MCF 10A (cell line): ENCODE measurements around the gene XXYLT1. TPM values are rescaled to one million over a fixed set of nuclear protein-coding genes. Genes with fewer than 3 reads are reported as not detected.

Experiments used
- BruUV-seq: library from RNA; stranded (reverse); fragments of 400-500 nt; replicated peaks from 2 replicates; lab custom pipeline; 2021; lab: Mats Ljungman, UMichigan
- CTCF ChIA-PET: fragments of 300-600 bp; sonication (Branson Sonifier 250); formaldehyde crosslinking; extraction: SDS; loops from one replicate; lab custom pipeline; 2021; ENCODE audit warnings: antibody characterized with exemption, inconsistent platforms; lab: Yijun Ruan, JAX
- POLR2A ChIA-PET: fragments of 300-600, 350-650 bp; sonication (Branson Sonifier 250); formaldehyde crosslinking; extraction: SDS; loops from one replicate; lab custom pipeline; 2020; ENCODE audit warnings: antibody characterized with exemption, inconsistent platforms; lab: Yijun Ruan, JAX
- DNase-seq: peaks from one replicate; pipeline ENCODE4 v3.0.0-alpha.2; 2018; ENCODE audit not compliant: unreplicated experiment
- H3K27ac Mint-ChIP-seq: one replicate; pipeline ENCODE4 v1.8.0; 2022; ENCODE audit warnings: mild to moderate bottlenecking, low read depth, mixed read lengths; ENCODE audit not compliant: unreplicated experiment
- H3K27me3 Mint-ChIP-seq: one replicate; pipeline ENCODE4 v1.8.0; 2022; ENCODE audit warnings: mixed read lengths; ENCODE audit not compliant: insufficient read depth, unreplicated experiment
- H3K36me3 Mint-ChIP-seq: one replicate; pipeline ENCODE4 v1.8.0; 2022; ENCODE audit warnings: mild to moderate bottlenecking, moderate library complexity, mixed read lengths; ENCODE audit not compliant: insufficient read depth, unreplicated experiment
- H3K4me1 Mint-ChIP-seq: one replicate; pipeline ENCODE4 v1.8.0; 2022; ENCODE audit warnings: mixed read lengths; ENCODE audit not compliant: insufficient read depth, unreplicated experiment
- H3K4me3 Mint-ChIP-seq: one replicate; pipeline ENCODE4 v1.8.0; 2022; ENCODE audit warnings: mild to moderate bottlenecking, moderate library complexity, mixed read lengths; ENCODE audit not compliant: unreplicated experiment
- H3K9me3 Mint-ChIP-seq: one replicate; pipeline ENCODE4 v1.8.0; 2022; ENCODE audit warnings: mixed read lengths; ENCODE audit not compliant: unreplicated experiment
- intact Hi-C: fragments of 100-400 bp; cut with micrococcal nuclease; formaldehyde crosslinking; loops from 2 replicates; pipeline ENCODE4 v1.14.1; 2022
- total RNA-seq: library from RNA; stranded (reverse); gene quantifications from 2 replicates; pipeline ENCODE4 v1.2.3, GENCODE V29; 2022
- TF ChIP-seq, protein P1 (sequence below): fragments of 200-600 bp; IDR thresholded peaks from one replicate; pipeline ENCODE4 v1.8.0; 2022; ENCODE audit warnings: antibody characterized with exemption, mild to moderate bottlenecking; ENCODE audit not compliant: unreplicated experiment

Gene XXYLT1
- total RNA-seq, 1 experiment from 2014 or later = 10.0 TPM

DNA sequence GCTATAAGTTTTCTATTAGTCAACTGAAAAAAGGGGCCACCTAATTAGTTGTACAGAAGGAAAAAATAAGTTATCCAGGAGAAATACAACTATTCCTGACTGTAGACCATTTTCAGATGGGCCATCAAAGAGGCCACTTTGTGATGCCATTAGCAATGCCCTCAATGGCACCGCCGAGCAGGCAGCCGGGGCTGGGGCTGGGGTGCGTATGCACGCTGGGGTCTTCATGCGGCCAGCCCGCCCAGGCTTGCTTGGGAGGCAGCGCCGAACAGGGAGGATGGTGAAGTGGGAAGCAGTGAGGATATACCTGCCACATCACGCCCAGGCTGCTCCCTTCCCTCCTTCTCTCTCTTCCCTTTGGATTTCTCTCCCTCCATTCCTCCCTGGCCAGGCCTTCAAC, 128.4 kb downstream of the XXYLT1 start:
- Mint-ChIP-seq H3K4me1 (peaks cover 18% of the 10 kb centered on the region), H3K4me3 (no peak overlapping the region), H3K36me3 (peaks cover 5% of the 10 kb centered on the region), H3K9me3 (peaks cover 14% of the 10 kb centered on the region), H3K27me3 (no peaks in the 10 kb centered on the region), H3K27ac (no peak overlapping the region)
- ChIA-PET POLR2A (interaction anchor here (1.2 to 1.7 kb wide), 2 partner anchors 9 to 45 kb away, joined by 3 to 4 read pairs; no protein-coding TSS in a partner anchor), CTCF (interaction anchor here (0.9 kb wide), 1 partner anchor 13 kb away, joined by 3 read pairs; no protein-coding TSS in a partner anchor)
- DNase-seq = no peak
- BruUV-seq = no TSS peak
- intact Hi-C loops = no loop called here
- TF ChIP-seq, protein P1, sequence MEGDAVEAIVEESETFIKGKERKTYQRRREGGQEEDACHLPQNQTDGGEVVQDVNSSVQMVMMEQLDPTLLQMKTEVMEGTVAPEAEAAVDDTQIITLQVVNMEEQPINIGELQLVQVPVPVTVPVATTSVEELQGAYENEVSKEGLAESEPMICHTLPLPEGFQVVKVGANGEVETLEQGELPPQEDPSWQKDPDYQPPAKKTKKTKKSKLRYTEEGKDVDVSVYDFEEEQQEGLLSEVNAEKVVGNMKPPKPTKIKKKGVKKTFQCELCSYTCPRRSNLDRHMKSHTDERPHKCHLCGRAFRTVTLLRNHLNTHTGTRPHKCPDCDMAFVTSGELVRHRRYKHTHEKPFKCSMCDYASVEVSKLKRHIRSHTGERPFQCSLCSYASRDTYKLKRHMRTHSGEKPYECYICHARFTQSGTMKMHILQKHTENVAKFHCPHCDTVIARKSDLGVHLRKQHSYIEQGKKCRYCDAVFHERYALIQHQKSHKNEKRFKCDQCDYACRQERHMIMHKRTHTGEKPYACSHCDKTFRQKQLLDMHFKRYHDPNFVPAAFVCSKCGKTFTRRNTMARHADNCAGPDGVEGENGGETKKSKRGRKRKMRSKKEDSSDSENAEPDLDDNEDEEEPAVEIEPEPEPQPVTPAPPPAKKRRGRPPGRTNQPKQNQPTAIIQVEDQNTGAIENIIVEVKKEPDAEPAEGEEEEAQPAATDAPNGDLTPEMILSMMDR = no peak

DNA sequence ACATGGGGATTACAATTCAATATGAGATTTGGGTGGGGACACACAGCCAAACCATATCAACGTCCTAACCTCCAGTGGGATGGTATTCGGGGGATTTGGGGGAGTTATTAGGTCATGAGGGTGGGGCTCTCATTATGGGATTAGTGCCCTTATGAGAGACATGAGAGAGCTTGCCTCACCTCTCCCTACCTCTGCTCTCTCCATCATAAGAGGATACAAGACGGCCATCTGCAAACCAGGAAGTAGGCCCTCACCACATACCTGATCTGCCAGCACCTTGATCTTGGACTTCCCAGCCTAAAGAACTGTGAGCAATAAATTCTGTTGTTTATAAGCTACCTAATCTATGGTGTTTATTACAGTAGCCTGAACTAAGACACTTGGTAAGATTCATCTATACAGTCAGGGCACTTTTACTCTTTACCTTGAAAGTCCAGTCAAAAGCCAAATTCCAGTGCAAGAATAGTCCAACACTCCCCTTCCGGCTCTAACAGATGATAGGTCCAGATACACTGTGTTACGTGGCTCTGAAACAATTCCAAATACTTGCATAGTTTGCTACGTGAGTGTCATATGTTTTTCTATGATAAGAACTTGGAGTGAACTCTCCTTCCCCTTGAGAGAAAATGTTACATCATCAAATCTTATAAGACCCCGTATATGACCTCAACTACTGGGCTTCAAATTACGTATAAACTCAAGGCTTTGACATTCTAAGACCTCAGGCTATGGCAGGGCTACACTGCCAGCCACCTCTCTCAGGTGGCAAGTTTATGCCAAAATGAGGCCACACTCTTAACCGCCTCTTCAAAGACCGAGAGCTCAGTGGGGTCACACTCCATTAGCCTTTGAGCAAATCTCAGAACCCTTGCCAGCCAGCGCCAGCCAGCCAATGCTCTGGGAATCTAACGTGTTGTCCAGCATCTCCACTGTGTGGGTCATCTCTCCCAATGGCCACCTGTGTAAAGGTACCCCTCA, 129.9 kb downstream of the XXYLT1 start:
- Mint-ChIP-seq H3K9me3 (peaks cover 14% of the 10 kb centered on the region), H3K36me3 (peaks cover 9% of the 10 kb centered on the region), H3K27me3 (no peaks in the 10 kb centered on the region), H3K4me1 (peaks cover 18% of the 10 kb centered on the region), H3K4me3 (no peak overlapping the region), H3K27ac (no peak overlapping the region)
- intact Hi-C loops = no loop called here
- TF ChIP-seq, protein P1 = no peak
- ChIA-PET CTCF (interaction anchor here (0.6 to 1.2 kb wide), 3 partner anchors 47 to 154 kb away, joined by 3 read pairs; no protein-coding TSS in a partner anchor), POLR2A (interaction anchor here (1.3 to 2.2 kb wide), 4 partner anchors 9 to 469 kb away, joined by 3 to 19 read pairs (median 8); partner anchors contain the start of gene LSG1)
- BruUV-seq = no TSS peak
- no peak for DNase-seq

DNA sequence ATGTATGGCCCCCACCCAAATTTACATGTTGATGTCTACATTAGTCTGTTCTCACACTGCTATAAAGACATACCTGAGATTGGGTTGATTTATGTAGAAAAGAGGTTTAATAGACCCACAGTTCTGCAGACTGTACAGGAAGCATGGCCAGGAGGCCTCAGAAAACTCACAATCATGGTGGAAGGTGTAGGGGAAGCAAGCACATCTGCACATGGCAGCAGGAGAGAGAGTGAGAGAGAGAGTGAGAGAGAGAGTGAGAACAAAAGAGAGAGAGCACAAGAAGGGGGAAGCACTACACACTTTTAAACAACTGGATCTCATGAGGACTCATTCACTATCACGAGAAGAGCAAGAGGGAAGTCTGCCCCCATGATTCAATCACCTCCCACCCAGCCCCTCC, 130.5 kb downstream of the XXYLT1 start:
- H3K4me3 Mint-ChIP-seq = no peak overlapping the region
- TF ChIP-seq, protein P1 = no peak
- no peak for DNase-seq
- intact Hi-C loops = no loop called here
- peaks cover 14% of the 10 kb centered on the region for H3K9me3 Mint-ChIP-seq
- H3K4me1 Mint-ChIP-seq = peaks cover 18% of the 10 kb centered on the region
- no TSS peak for BruUV-seq
- POLR2A ChIA-PET = interaction anchor here (0.6 to 2.7 kb wide), 10 partner anchors 10 to 1099 kb away, joined by 3 to 22 read pairs (median 6); partner anchors contain the start of genes FAM43A and LSG1
- H3K36me3 Mint-ChIP-seq = peaks cover 11% of the 10 kb centered on the region
- H3K27me3 Mint-ChIP-seq = no peaks in the 10 kb centered on the region
- CTCF ChIA-PET = interaction anchor here (0.6 to 1.4 kb wide), 4 partner anchors 18 to 115 kb away, joined by 3 read pairs; no protein-coding TSS in a partner anchor
- no peak overlapping the region for H3K27ac Mint-ChIP-seq

DNA sequence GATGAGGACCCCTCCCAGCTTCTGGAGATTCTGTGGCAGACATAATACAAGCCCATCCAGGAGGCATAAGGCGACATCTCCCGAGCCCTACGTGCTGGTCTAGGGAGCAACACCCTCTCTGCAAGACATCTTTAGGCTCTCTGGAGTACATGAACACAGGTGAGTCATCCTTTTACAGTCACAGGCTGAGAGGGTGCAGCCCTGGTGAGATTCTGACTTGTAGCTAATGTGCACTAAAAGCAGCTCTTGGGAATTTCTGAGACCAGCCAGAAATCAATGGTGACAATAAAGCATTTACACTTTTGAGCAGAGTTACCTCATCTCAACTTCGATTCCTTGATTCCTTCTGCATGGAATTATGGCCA, 131.1 kb downstream of the XXYLT1 start:
- ChIA-PET POLR2A (interaction anchor here (0.6 to 2.7 kb wide), 12 partner anchors 10 to 1099 kb away, joined by 3 to 22 read pairs (median 7); partner anchors contain the start of genes FAM43A and LSG1), CTCF (interaction anchor here (0.7 to 1.4 kb wide), 5 partner anchors 17 to 457 kb away, joined by 3 to 5 read pairs (median 3); no protein-coding TSS in a partner anchor)
- intact Hi-C loops = no loop called here
- Mint-ChIP-seq H3K9me3 (peaks cover 14% of the 10 kb centered on the region), H3K4me3 (peak overlapping the region; percentile 47), H3K27me3 (no peaks in the 10 kb centered on the region), H3K27ac (peak overlapping the region; percentile 64), H3K4me1 (peaks cover 18% of the 10 kb centered on the region), H3K36me3 (peaks cover 11% of the 10 kb centered on the region)
- no TSS peak for BruUV-seq
- DNase-seq = peak; percentile 80
- TF ChIP-seq, protein P1 = no peak
